ENCODE data around the gene CR1.
A peak's percentile ranks its signal among the peaks of the same experiment; 100 is the strongest.
"Not testable (repeated sequence)": the region's sequence is repeated elsewhere in the genome, so short reads cannot be mapped to it uniquely, and the experiment has no call there.

CR1 gene

DNA sequence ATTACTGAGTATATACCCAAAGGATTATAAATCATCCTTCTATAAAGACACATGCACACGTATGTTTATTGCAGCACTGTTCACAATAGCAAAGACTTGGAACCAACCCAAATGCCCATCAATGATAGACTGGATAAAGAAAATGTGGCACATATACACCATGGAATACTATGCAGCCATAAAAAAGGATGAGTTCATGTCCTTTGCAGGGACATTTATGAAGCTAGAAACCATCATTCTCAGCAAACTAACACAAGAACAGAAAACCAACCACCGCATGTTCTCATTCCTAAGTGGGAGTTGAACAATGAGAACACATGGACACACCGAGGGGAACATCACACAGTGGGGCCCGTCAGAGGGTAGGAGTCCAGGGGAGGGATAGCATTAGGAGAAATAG lies 98.1 kb downstream of the CR1 start:
- DNase-seq = not testable (repeated sequence)

GRCh38 chr1:207603777-207604176 lies 107.8 kb downstream of the CR1 start:
- no peak for DNase-seq

DNA sequence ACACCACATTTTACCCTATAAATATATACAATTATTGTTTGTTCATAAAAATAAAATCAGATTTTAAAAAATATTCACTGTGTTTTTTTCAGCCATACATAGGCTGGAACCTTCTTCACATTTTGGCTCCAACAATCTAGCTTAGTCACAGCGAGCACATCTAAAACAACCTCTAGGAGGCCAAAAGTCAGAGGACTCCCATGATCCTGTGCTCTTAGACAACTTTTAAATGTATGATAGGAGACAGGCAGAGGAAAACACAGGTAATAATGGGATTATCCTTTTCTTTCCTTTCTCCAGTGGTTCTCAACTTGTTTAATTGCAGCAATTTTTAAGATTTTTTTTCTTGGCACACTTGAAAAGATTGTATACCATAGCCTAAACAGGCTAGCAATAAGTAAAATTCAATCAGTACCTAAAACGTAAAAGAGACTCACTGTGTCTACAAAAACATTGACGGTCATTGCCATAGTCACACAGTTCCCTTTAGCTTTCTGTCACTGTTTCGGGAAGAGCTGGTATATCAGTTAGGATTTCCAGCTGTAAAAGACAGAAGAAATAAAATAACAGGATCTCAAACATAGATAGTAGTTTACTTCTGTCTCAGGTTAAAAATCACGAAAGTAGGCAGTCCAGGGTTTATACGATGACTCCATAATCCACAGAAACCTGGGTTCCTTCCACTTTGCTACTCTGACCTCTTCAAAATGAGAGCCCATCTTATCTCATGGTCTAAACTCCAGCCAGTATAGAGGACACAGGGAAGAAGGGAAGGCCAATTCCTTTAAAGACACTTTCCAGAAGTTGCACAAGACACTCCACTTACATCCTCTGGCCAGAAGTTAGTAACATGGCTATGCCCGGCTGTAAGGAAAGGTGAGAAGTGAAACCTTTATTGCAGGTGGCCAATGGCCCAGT lies 109.7 kb downstream of the CR1 start:
- DNase-seq = no peak

GRCh38 chr1:207606362-207606755 lies 110.4 kb downstream of the CR1 start:
- DNase-seq = no peak

DNA sequence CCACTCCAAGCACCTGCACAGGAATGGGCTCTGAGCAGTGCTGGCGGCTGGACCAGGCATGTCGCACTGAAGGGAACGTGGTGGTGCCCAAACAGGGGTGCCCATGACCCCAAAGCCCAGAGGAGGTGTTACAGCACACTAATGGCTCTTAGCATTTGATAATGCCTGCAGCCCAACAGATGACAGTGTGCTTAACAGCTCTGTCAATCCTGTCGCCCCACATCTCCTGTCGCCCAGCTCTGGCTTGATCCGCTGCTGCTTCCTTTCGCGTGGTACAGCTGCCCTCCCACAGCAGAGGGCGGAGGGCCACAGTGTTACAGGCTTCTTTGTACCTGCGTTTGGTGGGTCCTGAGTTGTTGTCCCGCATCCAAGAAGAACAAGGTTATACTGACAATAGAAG lies 116.8 kb downstream of the CR1 start:
- DNase-seq = no peak

DNA sequence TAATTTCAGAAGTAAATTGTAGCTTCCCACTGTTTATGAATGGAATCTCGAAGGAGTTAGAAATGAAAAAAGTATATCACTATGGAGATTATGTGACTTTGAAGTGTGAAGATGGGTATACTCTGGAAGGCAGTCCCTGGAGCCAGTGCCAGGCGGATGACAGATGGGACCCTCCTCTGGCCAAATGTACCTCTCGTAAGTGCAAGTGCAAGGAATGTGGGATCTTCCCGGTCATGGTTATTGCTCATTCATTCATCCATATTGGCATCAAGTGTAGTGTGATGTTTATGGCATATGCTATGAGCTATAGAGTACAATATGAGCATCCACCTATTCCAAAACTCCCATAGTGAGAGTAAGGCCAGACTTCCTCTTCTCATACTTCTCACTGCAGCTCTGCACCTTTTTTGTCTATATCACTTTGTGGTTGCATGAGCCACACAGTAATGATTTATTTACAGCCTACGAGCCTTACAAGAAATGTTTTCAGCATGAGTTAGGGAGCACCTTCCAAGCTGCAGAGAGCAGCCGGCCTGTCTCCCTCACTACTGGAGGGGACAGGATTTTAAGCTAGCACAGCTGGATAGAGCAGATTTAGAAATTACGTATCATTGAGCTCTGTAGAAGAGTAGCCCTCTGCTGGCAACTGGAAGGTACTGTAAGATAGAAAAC lies 124.0 kb downstream of the CR1 start:
- DNase-seq = peak; percentile 54

DNA sequence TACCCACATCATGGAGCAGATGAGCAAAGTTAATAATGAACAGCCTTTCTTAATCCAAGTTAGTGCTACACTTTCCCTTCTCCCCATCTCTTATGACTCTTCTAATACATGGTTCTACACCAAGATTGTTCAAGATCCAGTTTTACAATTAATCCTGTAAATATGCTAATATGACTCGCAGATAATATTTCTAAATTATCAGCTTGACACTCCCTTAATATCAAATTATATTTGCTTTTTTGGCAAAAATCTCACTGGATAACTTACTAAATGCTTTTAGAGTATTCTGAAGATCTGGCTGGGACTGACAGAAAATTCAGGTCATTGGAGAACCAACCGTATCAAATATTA lies 124.6 kb downstream of the CR1 start:
- no peak for DNase-seq

- DNase-seq = not testable (repeated sequence)
Measured at GRCh38 chr1:207625504-207626071, 129.6 kb downstream of the CR1 start.

- DNase-seq = no peak
Measured at GRCh38 chr1:207626972-207627337, 131.0 kb downstream of the CR1 start.

GRCh38 chr1:207627496-207627895 lies 131.5 kb downstream of the CR1 start:
- DNase-seq = no peak

DNA sequence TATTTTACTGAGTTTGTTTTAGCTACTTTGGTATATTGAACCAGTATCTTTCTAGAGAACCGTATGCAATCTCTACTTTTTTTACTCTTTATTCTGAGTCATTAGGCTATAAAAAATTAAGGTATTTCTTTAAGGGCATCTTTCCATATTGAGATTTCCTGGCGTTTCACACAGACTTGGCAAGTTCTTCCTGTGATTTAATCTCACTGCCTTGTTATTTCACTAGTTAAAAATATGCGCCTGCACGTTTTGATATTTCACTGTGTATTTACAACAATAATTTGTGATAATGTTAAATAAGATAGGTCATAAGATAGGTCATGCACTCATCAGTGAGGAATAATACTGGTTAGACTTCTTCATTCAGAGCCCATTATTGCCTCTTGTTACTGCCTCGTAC lies 132.8 kb downstream of the CR1 start:
- DNase-seq = no peak

- no peak for DNase-seq
Measured at GRCh38 chr1:207631137-207631536, 135.2 kb downstream of the CR1 start.

- DNase-seq = no peak
Measured at GRCh38 chr1:207633226-207633625, 137.3 kb downstream of the CR1 start.

DNA sequence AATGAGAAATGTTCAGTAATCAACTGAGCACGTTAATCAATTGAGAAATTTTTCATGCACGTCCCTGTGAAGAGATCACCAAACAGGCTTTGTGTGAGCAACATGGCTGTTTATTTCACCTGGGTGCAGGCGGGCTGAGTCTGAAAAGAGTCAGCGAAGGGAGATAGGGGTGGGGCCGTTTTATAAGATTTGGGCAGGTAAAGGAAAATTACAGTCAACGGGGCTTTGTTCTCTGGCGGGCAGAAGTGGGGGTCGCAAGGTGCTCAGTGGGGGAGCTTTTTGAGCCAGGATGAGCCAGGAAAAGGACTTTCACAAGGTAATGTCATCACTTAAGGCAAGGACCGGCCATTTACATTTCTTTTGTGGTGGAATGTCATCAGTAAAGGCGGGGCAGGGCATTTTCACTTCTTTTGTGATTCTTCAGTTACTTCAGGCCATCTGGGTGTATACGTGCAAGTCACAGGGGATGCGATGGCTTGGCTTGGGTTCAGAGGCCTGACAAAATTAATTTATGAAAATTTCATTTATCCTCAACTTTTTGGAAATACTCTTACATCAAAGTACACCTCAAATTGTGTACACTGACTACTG lies 137.8 kb downstream of the CR1 start:
- DNase-seq = not testable (repeated sequence)

DNA sequence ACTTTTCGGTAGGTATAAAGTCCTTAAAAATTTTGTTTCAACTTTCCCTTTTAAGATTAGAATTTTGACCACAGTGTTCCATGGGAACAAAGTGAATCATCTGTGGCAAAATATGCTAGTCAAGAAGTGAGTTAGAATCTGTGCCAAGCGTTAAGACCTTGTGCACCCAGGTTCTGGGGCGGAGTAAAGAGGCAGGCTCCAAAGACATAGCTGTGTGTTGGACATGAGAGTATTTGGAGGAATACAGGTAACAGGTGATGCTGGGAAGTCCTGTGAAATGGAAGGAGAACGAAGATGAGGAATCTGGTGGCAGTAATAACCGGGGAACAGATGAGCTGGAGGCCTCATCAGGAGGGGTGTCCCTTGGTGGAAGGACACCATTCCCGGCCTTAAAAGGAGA lies 138.3 kb downstream of the CR1 start:
- not testable (repeated sequence) for DNase-seq

DNA sequence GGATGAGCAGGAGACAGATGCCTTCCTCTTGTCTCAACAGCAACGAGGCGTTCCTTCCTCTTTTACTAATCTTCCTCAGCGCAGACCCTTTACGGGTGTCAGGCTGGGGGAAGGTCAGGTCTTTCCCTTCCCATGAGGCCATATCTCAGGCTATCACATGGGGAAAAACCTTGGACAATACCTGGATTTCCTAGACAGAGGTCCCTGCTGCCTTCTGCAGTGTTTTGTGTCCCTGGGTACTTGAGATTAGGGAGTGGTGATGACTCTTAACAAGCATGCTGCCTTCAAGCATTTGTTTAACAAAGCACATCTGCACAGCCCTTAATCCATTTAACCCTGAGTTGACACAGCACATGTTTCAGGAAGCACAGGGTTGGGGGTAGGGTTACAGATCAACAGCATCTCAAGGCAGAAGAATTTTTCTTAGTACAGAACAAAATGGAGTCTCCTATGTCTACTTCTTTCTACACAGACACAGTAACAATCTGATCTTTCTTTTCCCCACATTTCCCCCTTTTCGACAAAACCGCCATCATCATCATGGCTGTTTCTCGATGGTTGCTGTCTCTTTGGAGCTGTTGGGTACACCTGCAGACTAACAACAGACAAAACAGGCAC lies 139.7 kb downstream of the CR1 start:
- DNase-seq = not testable (repeated sequence)

GRCh38 chr1:207638487-207639145 lies 142.7 kb downstream of the CR1 start:
- not testable (repeated sequence) for DNase-seq

- not testable (repeated sequence) for DNase-seq
Measured at GRCh38 chr1:207639362-207639761, 143.4 kb downstream of the CR1 start.

DNA sequence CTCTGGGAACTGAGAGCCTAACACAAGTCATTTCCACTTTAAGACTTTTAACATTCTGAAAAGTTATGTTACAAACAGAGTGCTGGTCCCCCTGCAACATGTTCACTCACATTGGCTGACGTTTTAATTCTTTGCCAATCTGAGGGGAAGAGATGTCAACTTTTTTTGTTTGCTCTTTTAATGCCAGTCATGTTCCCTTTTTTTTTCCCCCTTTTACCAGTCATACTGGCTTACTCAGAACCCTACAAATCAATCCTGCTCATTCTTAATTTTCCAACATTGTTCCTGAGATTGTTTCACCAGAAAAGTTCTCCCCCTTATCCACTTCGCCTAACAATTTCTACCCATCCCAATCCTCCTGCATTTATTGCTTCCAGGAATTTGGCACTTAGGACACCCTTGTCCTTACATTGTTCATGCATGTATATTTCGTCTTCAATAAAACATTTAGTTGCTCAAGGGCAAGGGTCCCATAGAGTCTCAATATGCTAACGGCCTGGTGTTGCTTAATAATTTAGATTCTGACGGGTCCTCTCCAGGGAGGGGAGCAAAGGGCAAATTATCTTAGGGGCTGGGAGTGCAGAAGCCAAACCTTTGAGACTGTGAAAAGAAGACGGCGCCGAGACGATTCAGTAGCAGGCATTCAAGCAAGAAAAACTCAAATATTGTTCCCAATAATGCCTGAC lies 148.4 kb downstream of the CR1 start:
- DNase-seq = no peak

- DNase-seq = no peak
Measured at GRCh38 chr1:207644852-207645634, 149.1 kb downstream of the CR1 start, which contains the start of gene CR1L. TSS of gene CR1L (plus strand) at chr1:207645133. CDS start at chr1:207645234, 101 bp downstream.

- no peak for DNase-seq
Measured at GRCh38 chr1:207645635-207646081, 149.7 kb downstream of the CR1 start.
